ENCODE measurements around the gene TUT1.

TUT1 gene

DNA sequence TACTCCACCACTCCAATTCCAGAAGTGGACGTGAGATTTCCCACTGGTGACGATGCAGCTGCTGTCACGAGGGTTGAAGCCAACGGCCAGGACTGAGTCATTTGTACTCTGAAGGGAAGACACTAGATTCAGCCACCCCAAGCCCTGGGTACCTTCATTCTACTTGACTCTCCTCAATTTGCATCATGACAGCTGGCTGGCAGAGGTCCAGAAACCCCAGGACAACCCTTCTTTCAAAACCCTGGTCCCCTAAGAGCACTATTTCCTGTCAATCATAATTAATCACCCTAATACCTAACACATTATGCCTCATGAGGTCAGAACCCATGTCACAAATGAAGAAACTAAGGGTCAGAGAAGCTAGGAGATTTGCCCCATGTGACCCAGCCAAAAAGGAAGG lies 16.4 kb upstream of the TUT1 start:
- no peak overlapping the region for H3K4me3 ChIP-seq (ENCODE audit: low read depth in 1 of 2, low read length in 1 of 2)
- peaks cover 29% of the 10 kb centered on the region for H3K36me3 ChIP-seq
- TF ChIP-seq, protein P1, sequence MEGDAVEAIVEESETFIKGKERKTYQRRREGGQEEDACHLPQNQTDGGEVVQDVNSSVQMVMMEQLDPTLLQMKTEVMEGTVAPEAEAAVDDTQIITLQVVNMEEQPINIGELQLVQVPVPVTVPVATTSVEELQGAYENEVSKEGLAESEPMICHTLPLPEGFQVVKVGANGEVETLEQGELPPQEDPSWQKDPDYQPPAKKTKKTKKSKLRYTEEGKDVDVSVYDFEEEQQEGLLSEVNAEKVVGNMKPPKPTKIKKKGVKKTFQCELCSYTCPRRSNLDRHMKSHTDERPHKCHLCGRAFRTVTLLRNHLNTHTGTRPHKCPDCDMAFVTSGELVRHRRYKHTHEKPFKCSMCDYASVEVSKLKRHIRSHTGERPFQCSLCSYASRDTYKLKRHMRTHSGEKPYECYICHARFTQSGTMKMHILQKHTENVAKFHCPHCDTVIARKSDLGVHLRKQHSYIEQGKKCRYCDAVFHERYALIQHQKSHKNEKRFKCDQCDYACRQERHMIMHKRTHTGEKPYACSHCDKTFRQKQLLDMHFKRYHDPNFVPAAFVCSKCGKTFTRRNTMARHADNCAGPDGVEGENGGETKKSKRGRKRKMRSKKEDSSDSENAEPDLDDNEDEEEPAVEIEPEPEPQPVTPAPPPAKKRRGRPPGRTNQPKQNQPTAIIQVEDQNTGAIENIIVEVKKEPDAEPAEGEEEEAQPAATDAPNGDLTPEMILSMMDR (IDR thresholded peaks at IDR 0.05): no peak
- H3K9me3 ChIP-seq: no peaks in the 10 kb centered on the region
- peaks cover 23% of the 10 kb centered on the region in 2 experiments for H3K4me1 ChIP-seq (ENCODE audit: control insufficient read depth in 1 of 2, insufficient read depth in 1 of 2, low read depth in 1 of 2, low read length in 1 of 2)
- H3K27ac ChIP-seq: peak overlapping the region; percentile 20
- H3K27me3 ChIP-seq: no peaks in the 10 kb centered on the region

DNA sequence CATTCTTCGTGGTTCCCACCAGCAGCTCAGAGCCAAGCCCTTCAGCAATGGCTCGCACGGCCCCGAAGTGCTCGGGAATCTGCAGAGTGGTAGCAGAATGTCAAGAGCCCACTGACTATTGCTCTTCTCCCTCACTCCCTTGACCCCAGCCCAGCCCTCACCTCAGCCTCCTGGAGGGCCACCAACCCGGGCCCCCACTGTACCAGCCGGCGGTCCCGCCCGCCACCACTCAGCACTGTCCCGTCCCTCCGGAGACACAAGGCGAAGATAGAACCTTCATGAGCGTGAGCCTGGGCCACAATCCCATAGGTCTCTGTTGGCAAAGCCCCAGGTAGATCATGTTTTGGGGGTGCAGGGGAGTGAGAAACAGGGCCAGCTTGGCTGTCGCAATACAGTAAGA lies 14.6 kb upstream of the TUT1 start:
- peaks cover 29% of the 10 kb centered on the region for H3K36me3 ChIP-seq
- H3K9me3 ChIP-seq: no peaks in the 10 kb centered on the region
- peaks cover 18 to 19% of the 10 kb centered on the region in 2 experiments for H3K4me1 ChIP-seq (ENCODE audit: control insufficient read depth in 1 of 2, insufficient read depth in 1 of 2, low read depth in 1 of 2, low read length in 1 of 2)
- H3K4me3 ChIP-seq (ENCODE audit: low read depth in 1 of 2, low read length in 1 of 2): no peak overlapping the region
- TF ChIP-seq, protein P1 (IDR thresholded peaks at IDR 0.05): no peak
- H3K27me3 ChIP-seq: no peaks in the 10 kb centered on the region
- H3K27ac ChIP-seq: no peak overlapping the region

DNA sequence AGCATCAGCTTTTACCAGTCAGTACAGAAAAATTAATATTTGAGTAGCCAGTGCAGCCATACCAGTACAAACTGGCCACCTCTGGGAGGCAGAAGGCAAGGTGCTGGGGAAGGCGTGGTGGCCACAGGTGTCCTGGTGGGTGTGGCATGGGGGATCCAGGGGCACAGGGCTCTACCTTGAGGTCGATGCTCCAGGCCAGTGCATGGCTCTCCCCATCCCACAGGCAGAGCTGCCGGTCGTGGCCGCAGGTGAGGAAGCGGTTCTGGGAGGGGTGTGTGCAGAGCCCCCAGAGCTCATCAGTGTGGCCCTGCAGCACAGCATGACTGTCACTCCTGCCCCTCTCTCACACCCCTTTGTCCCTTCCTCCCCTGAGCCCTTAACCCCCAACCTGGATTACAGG lies 14.1 kb upstream of the TUT1 start:
- H3K27me3 ChIP-seq: no peaks in the 10 kb centered on the region
- H3K4me1 ChIP-seq (ENCODE audit: control insufficient read depth in 1 of 2, insufficient read depth in 1 of 2, low read depth in 1 of 2, low read length in 1 of 2): peaks cover 21 to 24% of the 10 kb centered on the region in 2 experiments
- TF ChIP-seq, protein P1 (IDR thresholded peaks at IDR 0.05): no peak
- H3K27ac ChIP-seq: no peak overlapping the region
- H3K36me3 ChIP-seq: peaks cover 29% of the 10 kb centered on the region
- no peak overlapping the region for H3K4me3 ChIP-seq (ENCODE audit: low read depth in 1 of 2, low read length in 1 of 2)
- H3K9me3 ChIP-seq: no peaks in the 10 kb centered on the region

DNA sequence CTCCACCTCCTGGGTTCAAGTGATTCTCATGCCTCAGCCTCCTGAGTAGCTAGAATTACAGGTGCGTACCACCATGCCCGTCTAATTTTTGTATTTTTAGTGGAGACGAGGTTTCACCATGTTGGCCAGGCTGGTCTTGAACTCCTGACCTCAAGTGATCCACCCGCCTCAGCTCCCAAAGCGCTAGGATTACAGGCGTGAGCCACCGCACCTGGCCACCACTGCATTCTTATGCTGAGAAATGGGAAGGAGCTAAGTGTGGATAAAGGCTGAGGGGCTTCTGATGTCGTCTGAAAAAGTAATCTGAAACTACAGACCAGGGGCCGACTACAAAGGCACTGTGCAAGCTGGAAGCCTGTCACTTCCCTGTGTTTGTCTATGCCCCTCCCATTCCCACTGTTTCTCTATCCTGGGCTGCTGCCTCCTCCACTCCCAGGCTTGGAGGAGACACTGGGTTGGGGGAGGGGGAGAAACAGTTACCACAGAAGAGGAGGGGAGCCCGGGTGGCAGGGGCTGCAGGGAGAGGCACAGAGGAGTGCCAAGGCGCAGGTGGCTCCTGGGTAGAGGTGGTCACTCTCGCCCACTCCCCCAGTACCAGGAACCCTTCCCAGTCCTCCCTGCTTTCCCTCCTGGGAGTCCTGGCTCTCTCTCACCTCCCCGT lies 13.3 kb upstream of the TUT1 start:
- H3K4me1 ChIP-seq (ENCODE audit: control insufficient read depth in 1 of 2, insufficient read depth in 1 of 2, low read depth in 1 of 2, low read length in 1 of 2): peaks cover 30 to 32% of the 10 kb centered on the region in 2 experiments
- H3K27ac ChIP-seq: no peak overlapping the region
- H3K36me3 ChIP-seq: peaks cover 29% of the 10 kb centered on the region
- TF ChIP-seq, protein P1 (IDR thresholded peaks at IDR 0.05): no peak
- H3K4me3 ChIP-seq (ENCODE audit: low read depth in 1 of 2, low read length in 1 of 2): no peak overlapping the region
- no peaks in the 10 kb centered on the region for H3K27me3 ChIP-seq
- H3K9me3 ChIP-seq: no peaks in the 10 kb centered on the region

DNA sequence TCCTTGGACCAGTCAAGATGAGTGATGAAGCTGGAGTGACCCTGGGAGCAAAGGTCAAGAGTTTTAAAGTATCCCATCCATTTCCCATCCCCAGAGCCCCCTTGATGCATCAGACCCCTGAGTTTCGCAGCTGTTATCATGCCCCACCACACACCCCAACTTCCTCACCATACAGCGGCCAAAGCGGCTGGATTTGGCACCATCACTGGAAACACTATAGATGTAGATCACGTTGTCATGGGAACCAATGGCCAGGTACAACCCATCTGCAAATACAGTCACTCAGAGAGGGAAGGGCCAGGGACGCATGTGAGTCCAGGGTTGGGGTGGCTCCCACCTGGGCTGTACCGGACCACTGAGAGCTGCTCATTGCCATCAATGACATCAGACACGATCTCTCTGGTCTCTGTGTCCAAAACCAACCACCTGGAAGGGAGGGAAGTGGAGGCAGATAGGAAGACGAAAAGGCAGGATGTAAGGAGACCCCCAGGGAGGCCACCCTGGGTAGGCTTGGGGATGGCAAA lies 12.5 kb upstream of the TUT1 start:
- Histone ChIP-seq H3K4me3 (ENCODE audit: low read depth in 1 of 2, low read length in 1 of 2) (no peak overlapping the region), H3K27ac (no peak overlapping the region), H3K4me1 (ENCODE audit: control insufficient read depth in 1 of 2, insufficient read depth in 1 of 2, low read depth in 1 of 2, low read length in 1 of 2) (peaks cover 37 to 40% of the 10 kb centered on the region in 2 experiments), H3K36me3 (peaks cover 28% of the 10 kb centered on the region), H3K9me3 (no peaks in the 10 kb centered on the region), H3K27me3 (no peaks in the 10 kb centered on the region)
- TF ChIP-seq, protein P1 (IDR thresholded peaks at IDR 0.05): no peak

All from neutrophil (primary cell).